Raji (cell line): ENCODE results near the gene MAP4K2.

Source experiments
- POLR2A ChIP-seq: IDR thresholded peaks from 2 replicates; pipeline ENCODE4 v1.6.1; 2011; ENCODE audit warnings: low read depth, low read length, control low read depth; ENCODE audit not compliant: insufficient read depth

The MAP4K2 gene

GRCh38 chr11:64842366-64842759 is 39.3 kb upstream of the MAP4K2 start:
- TF ChIP-seq POLR2A = no peak

GRCh38 chr11:64841592-64842365 is 38.8 kb upstream of the MAP4K2 start:
- TF ChIP-seq POLR2A = no peak

- no peak for TF ChIP-seq POLR2A
These were observed 37.1 kb upstream of the MAP4K2 start for GRCh38 chr11:64839887-64840782.

- TF ChIP-seq POLR2A = no peak
These were observed 36.3 kb upstream of the MAP4K2 start for GRCh38 chr11:64839335-64839734.

GRCh38 chr11:64838600-64839334 is 35.8 kb upstream of the MAP4K2 start:
- no peak for TF ChIP-seq POLR2A

GRCh38 chr11:64837887-64838351 is 34.9 kb upstream of the MAP4K2 start:
- no peak for TF ChIP-seq POLR2A

- no peak for TF ChIP-seq POLR2A
These were observed 33.5 kb upstream of the MAP4K2 start for GRCh38 chr11:64836448-64837072.

GRCh38 chr11:64835616-64836447 is 32.8 kb upstream of the MAP4K2 start:
- no peak for TF ChIP-seq POLR2A

GRCh38 chr11:64834723-64835615 is 32.0 kb upstream of the MAP4K2 start:
- no peak for TF ChIP-seq POLR2A

- TF ChIP-seq POLR2A = no peak
These were observed 31.2 kb upstream of the MAP4K2 start for GRCh38 chr11:64834031-64834722.

GRCh38 chr11:64833509-64833908 is 30.5 kb upstream of the MAP4K2 start:
- no peak for TF ChIP-seq POLR2A

- TF ChIP-seq POLR2A = no peak
These were observed 30.1 kb upstream of the MAP4K2 start for GRCh38 chr11:64833198-64833502.
